ENCODE results near the gene CNOT3. TPM values are rescaled to one million over a fixed set of nuclear protein-coding genes. Genes with fewer than 3 reads are reported as not detected.
A peak's percentile ranks its signal among the peaks of the same experiment; 100 is the strongest.

Gene CNOT3
- total and polyA plus RNA-seq, 2 of the 13 experiments (the other 11 are each of a cell fraction or from before 2014, with no cell fraction given), result 4.3 to 5.8 TPM

- TF ChIP-seq, protein P1, sequence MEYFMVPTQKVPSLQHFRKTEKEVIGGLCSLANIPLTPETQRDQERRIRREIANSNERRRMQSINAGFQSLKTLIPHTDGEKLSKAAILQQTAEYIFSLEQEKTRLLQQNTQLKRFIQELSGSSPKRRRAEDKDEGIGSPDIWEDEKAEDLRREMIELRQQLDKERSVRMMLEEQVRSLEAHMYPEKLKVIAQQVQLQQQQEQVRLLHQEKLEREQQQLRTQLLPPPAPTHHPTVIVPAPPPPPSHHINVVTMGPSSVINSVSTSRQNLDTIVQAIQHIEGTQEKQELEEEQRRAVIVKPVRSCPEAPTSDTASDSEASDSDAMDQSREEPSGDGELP (IDR thresholded peaks at IDR 0.05; ENCODE audit: borderline replicate concordance, low read depth), result peak; percentile 20; the same call in 1 of the 2 replicates
- TF ChIP-seq ZNF563 (CRISPR knock-in tag; IDR thresholded peaks at IDR 0.05) (peak; percentile 63), ZNF296 (CRISPR knock-in tag; conservative IDR thresholded peaks at IDR 0.05) (no peak), MTERF4 (CRISPR knock-in tag; IDR thresholded peaks at IDR 0.05) (no peak), ZBTB43 (CRISPR knock-in tag; conservative IDR thresholded peaks at IDR 0.05) (no peak; the same call in none of the 2 replicates), HNRNPUL1 (IDR thresholded peaks at IDR 0.05; ENCODE audit: low read depth, low read length) (no peak), TBP (CRISPR knock-in tag; IDR thresholded peaks at IDR 0.05) (no peak), CHD4 (IDR thresholded peaks at IDR 0.05; ENCODE audit: borderline replicate concordance, low read length) (no peak), EHMT2 (IDR thresholded peaks at IDR 0.05; ENCODE audit: borderline replicate concordance, low read depth, low read length) (no peak), SPEN (CRISPR knock-in tag; IDR thresholded peaks at IDR 0.05; ENCODE audit: low read depth) (peak; percentile 69), ARNT2 (CRISPR knock-in tag; IDR thresholded peaks at IDR 0.05; ENCODE audit: low read depth) (peak; percentile 88), RBM39 (IDR thresholded peaks at IDR 0.05; ENCODE audit: low read depth, low read length, poor library complexity, severe bottlenecking) (no peak), ZBTB26 (CRISPR knock-in tag; IDR thresholded peaks at IDR 0.05; ENCODE audit: borderline replicate concordance) (no peak)
- TF ChIP-seq, protein P2, sequence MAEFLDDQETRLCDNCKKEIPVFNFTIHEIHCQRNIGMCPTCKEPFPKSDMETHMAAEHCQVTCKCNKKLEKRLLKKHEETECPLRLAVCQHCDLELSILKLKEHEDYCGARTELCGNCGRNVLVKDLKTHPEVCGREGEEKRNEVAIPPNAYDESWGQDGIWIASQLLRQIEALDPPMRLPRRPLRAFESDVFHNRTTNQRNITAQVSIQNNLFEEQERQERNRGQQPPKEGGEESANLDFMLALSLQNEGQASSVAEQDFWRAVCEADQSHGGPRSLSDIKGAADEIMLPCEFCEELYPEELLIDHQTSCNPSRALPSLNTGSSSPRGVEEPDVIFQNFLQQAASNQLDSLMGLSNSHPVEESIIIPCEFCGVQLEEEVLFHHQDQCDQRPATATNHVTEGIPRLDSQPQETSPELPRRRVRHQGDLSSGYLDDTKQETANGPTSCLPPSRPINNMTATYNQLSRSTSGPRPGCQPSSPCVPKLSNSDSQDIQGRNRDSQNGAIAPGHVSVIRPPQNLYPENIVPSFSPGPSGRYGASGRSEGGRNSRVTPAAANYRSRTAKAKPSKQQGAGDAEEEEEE (CRISPR knock-in tag; IDR thresholded peaks at IDR 0.05; ENCODE audit: borderline replicate concordance), result no peak
- TF ChIP-seq, protein P3, sequence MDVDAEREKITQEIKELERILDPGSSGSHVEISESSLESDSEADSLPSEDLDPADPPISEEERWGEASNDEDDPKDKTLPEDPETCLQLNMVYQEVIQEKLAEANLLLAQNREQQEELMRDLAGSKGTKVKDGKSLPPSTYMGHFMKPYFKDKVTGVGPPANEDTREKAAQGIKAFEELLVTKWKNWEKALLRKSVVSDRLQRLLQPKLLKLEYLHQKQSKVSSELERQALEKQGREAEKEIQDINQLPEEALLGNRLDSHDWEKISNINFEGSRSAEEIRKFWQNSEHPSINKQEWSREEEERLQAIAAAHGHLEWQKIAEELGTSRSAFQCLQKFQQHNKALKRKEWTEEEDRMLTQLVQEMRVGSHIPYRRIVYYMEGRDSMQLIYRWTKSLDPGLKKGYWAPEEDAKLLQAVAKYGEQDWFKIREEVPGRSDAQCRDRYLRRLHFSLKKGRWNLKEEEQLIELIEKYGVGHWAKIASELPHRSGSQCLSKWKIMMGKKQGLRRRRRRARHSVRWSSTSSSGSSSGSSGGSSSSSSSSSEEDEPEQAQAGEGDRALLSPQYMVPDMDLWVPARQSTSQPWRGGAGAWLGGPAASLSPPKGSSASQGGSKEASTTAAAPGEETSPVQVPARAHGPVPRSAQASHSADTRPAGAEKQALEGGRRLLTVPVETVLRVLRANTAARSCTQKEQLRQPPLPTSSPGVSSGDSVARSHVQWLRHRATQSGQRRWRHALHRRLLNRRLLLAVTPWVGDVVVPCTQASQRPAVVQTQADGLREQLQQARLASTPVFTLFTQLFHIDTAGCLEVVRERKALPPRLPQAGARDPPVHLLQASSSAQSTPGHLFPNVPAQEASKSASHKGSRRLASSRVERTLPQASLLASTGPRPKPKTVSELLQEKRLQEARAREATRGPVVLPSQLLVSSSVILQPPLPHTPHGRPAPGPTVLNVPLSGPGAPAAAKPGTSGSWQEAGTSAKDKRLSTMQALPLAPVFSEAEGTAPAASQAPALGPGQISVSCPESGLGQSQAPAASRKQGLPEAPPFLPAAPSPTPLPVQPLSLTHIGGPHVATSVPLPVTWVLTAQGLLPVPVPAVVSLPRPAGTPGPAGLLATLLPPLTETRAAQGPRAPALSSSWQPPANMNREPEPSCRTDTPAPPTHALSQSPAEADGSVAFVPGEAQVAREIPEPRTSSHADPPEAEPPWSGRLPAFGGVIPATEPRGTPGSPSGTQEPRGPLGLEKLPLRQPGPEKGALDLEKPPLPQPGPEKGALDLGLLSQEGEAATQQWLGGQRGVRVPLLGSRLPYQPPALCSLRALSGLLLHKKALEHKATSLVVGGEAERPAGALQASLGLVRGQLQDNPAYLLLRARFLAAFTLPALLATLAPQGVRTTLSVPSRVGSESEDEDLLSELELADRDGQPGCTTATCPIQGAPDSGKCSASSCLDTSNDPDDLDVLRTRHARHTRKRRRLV (CRISPR knock-in tag; IDR thresholded peaks at IDR 0.05), result no peak
- TF ChIP-seq, protein P4, sequence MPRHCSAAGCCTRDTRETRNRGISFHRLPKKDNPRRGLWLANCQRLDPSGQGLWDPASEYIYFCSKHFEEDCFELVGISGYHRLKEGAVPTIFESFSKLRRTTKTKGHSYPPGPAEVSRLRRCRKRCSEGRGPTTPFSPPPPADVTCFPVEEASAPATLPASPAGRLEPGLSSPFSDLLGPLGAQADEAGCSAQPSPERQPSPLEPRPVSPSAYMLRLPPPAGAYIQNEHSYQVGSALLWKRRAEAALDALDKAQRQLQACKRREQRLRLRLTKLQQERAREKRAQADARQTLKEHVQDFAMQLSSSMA (CRISPR knock-in tag; IDR thresholded peaks at IDR 0.05), result no peak
Measured at GRCh38 chr19:54189145-54189734, 51.7 kb downstream of the CNOT3 start, which contains the start of gene MBOAT7 (continued).

Measured in HepG2 (cell line).